Thymus (tissue), 11 donors: ENCODE data around the gene NYNRIN. TPM values are rescaled to one million over a fixed set of nuclear protein-coding genes. Genes with fewer than 3 reads are reported as not detected.

Experiments
- DNase-seq, 9 donors: peaks; one replicate each; pipeline ENCODE4 v3.0.0-alpha.2; 2013; ENCODE audit warnings: low spot score in 9 of 9, low read depth in 6 of 9, missing footprints in 1 of 9
- H3K27ac ChIP-seq, 2 donors: one replicate each; pipeline ENCODE4 v1.5.1; 2013; ENCODE audit warnings: control low read depth in 1 of 2, low read depth in 1 of 2, low read length in 1 of 2, mild to moderate bottlenecking in 1 of 2, moderate library complexity in 1 of 2
- H3K27me3 ChIP-seq, 2 donors: one replicate each; pipeline ENCODE4 v1.5.1; 2013; ENCODE audit warnings: low read length in 1 of 2; ENCODE audit not compliant: control insufficient read depth in 2 of 2, insufficient read depth in 1 of 2
- H3K36me3 ChIP-seq, 2 donors: one replicate each; pipeline ENCODE4 v1.5.1; 2013; ENCODE audit warnings: low read length in 1 of 2, mild to moderate bottlenecking in 1 of 2, moderate library complexity in 1 of 2; ENCODE audit not compliant: control insufficient read depth in 2 of 2, insufficient read depth in 2 of 2
- H3K4me1 ChIP-seq, 2 donors: one replicate each; pipeline ENCODE4 v1.5.1; 2013; ENCODE audit warnings: low read length in 2 of 2; ENCODE audit not compliant: control insufficient read depth in 2 of 2, insufficient read depth in 2 of 2
- H3K4me3 ChIP-seq, 2 donors: one replicate each; pipeline ENCODE4 v1.5.1; 2013; ENCODE audit warnings: low read length in 2 of 2, control low read depth in 1 of 2, mild to moderate bottlenecking in 1 of 2
- H3K9me3 ChIP-seq, 2 donors: one replicate each; pipeline ENCODE4 v1.5.1; 2013; ENCODE audit warnings: low read length in 1 of 2, mild to moderate bottlenecking in 1 of 2; ENCODE audit not compliant: control insufficient read depth in 2 of 2, insufficient read depth in 1 of 2
- WGBS: extraction: QIAGEN DNeasy Blood & Tissue Kit; methylation state at CpG from one replicate; pipeline ENCODE4 v1.1.7; 2013; 5-methylcytosine and 5-hydroxymethylcytosine counted together
- polyA plus RNA-seq: library from polyadenylated mRNA; stranded (reverse); fragments of 200-250 nt; gene quantifications from one replicate; pipeline ENCODE4 v1.2.3, GENCODE V29; 2013
- total RNA-seq: library from RNA; stranded (reverse); fragments of 120-200 nt; gene quantifications from one replicate; pipeline ENCODE4 v1.2.4, GENCODE V29; 2013
- donor health status: healthy.

The NYNRIN gene
- total and polyA plus RNA-seq, 2 donors, result 3.1 to 4.3 TPM

GRCh38 chr14:24361326-24361725 is 37.5 kb upstream of the NYNRIN start:
- no peaks in the 10 kb centered on the region for H3K36me3 ChIP-seq
- 97% methylated on average over 2 of the region's 2 CpGs for WGBS
- no peaks in the 10 kb centered on the region for H3K9me3 ChIP-seq
- no peak overlapping the region for H3K4me3 ChIP-seq
- H3K27ac ChIP-seq, result no peak overlapping the region
- H3K27me3 ChIP-seq, result peaks cover 8 to 9% of the 10 kb centered on the region in 2 donors
- peaks cover 5 to 9% of the 10 kb centered on the region in 2 donors for H3K4me1 ChIP-seq
- DNase-seq, result no peak

- no peak overlapping the region for H3K4me3 ChIP-seq
- peaks cover 9 to 18% of the 10 kb centered on the region in 2 donors for H3K4me1 ChIP-seq
- 78% methylated on average over 2 of the region's 2 CpGs for WGBS
- H3K27ac ChIP-seq, result no peak overlapping the region
- DNase-seq, result no peak
- H3K9me3 ChIP-seq, result peaks cover 0 to under 1% of the 10 kb centered on the region in 2 donors
- no peaks in the 10 kb centered on the region for H3K36me3 ChIP-seq
- peaks cover 13 to 19% of the 10 kb centered on the region in 2 donors for H3K27me3 ChIP-seq
Observed at GRCh38 chr14:24362241-24362960, 36.4 kb upstream of the NYNRIN start.

GRCh38 chr14:24363401-24363800 is 35.4 kb upstream of the NYNRIN start:
- H3K9me3 ChIP-seq, result peaks cover 0 to 3% of the 10 kb centered on the region in 2 donors
- no peak overlapping the region for H3K27ac ChIP-seq
- no peaks in the 10 kb centered on the region for H3K36me3 ChIP-seq
- H3K4me1 ChIP-seq, result peaks cover 12 to 26% of the 10 kb centered on the region in 2 donors
- DNase-seq, result no peak
- H3K4me3 ChIP-seq, result no peak overlapping the region
- WGBS, result 97% methylated on average over 5 of the region's 5 CpGs
- peaks cover 18 to 28% of the 10 kb centered on the region in 2 donors for H3K27me3 ChIP-seq

GRCh38 chr14:24364841-24365240 is 34.0 kb upstream of the NYNRIN start:
- H3K4me3 ChIP-seq, result no peak overlapping the region
- H3K36me3 ChIP-seq, result no peaks in the 10 kb centered on the region
- peaks cover 12 to 34% of the 10 kb centered on the region in 2 donors for H3K4me1 ChIP-seq
- peaks cover 18 to 36% of the 10 kb centered on the region in 2 donors for H3K27me3 ChIP-seq
- 88% methylated on average over 1 of the region's 1 CpG for WGBS
- no peak overlapping the region for H3K27ac ChIP-seq
- H3K9me3 ChIP-seq, result peaks cover 0 to 3% of the 10 kb centered on the region in 2 donors
- no peak for DNase-seq

- Histone ChIP-seq H3K4me3 (peak overlapping the region; percentile 43 to 67), H3K4me1 (peaks cover 12 to 41% of the 10 kb centered on the region in 2 donors), H3K36me3 (no peaks in the 10 kb centered on the region), H3K27ac (peak overlapping the region; percentile 83 to 85), H3K9me3 (peaks cover 0 to 3% of the 10 kb centered on the region in 2 donors), H3K27me3 (peaks cover 18 to 36% of the 10 kb centered on the region in 2 donors)
- DNase-seq, result peak; percentile 59 to 90 (median 67)
- WGBS, result 9% methylated on average over 28 of the region's 28 CpGs
Observed at GRCh38 chr14:24365600-24366412, 33.0 kb upstream of the NYNRIN start.

GRCh38 chr14:24366413-24366720 is 32.4 kb upstream of the NYNRIN start:
- Histone ChIP-seq H3K4me1 (peaks cover 12 to 41% of the 10 kb centered on the region in 2 donors), H3K27me3 (peaks cover 18 to 36% of the 10 kb centered on the region in 2 donors), H3K9me3 (peaks cover 0 to 3% of the 10 kb centered on the region in 2 donors), H3K36me3 (no peaks in the 10 kb centered on the region), H3K4me3 (peak overlapping the region; percentile 43 to 67), H3K27ac (peak overlapping the region; percentile 83 to 85)
- 3% methylated on average over 16 of the region's 16 CpGs for WGBS
- peak in 3 of 9 donors; percentile 10 to 28 (median 23) for DNase-seq

GRCh38 chr14:24366721-24367513 is 31.9 kb upstream of the NYNRIN start:
- Histone ChIP-seq H3K27me3 (peaks cover 18 to 36% of the 10 kb centered on the region in 2 donors), H3K27ac (peak overlapping the region; percentile 56 to 85), H3K36me3 (no peaks in the 10 kb centered on the region), H3K4me3 (peak overlapping the region; percentile 43 to 67), H3K9me3 (peaks cover 0 to 3% of the 10 kb centered on the region in 2 donors), H3K4me1 (peaks cover 12 to 41% of the 10 kb centered on the region in 2 donors)
- 2% methylated on average over 40 of the region's 40 CpGs for WGBS
- DNase-seq, result peak in 8 of 9 donors; percentile 62 to 92 (median 80)

- H3K27ac ChIP-seq, result peak within 1 kb of the TSS; percentile 56 to 85
- DNase-seq, result peak in 8 of 9 donors; percentile 54 to 90 (median 70)
- 20% methylated on average over 21 of the region's 21 CpGs for WGBS
- peaks cover 18 to 36% of the 10 kb centered on the region in 2 donors for H3K27me3 ChIP-seq
- no peaks in the 10 kb centered on the region for H3K36me3 ChIP-seq
- H3K4me3 ChIP-seq, result peak within 1 kb of the TSS; percentile 43 to 67
- H3K9me3 ChIP-seq, result peaks cover 0 to 3% of the 10 kb centered on the region in 2 donors
- peaks cover 12 to 41% of the 10 kb centered on the region in 2 donors for H3K4me1 ChIP-seq
Observed at GRCh38 chr14:24367514-24368211, 31.1 kb upstream of the NYNRIN start, which contains the start of gene NFATC4. Gene NFATC4 (plus strand): TSS chr14:24368184. CDS start chr14:24368341, 157 bp downstream.
